ENCODE measurements around the gene PPL.

DNA sequence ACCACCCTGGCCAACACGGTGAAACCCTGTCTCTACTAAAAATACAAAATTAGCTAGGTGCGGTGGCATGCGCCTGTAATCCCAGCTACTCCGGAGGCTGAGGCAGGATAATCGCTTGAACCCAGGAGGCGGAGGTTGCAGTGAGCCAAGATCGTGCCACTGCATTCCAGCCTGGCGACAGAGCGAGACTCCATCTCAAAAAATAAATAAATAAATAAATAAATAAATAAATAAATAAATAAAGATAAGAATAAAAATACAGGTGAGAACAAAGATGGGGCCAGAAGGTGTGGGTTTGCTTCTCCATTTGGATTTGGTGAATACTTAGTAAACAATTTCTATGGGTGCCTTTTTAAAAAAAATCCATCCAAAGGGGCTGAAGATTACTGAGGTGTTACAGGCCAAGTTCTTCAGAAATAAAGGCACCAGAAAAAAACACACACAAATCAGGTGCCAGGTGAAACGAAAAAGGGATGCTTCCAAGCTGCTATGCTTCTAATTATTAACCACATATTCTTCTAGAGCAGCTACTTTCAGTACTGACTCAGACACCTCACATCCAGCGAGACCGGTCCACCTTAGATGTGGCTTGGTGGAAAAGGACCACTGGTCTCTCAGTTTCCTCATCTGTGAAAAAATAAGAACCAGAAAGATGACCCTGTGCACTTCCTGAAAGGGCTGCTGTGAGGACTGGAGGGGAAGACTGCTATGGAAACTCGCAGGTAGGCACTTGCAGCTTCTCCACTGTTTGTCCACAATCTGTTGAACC lies 99.0 kb downstream of the PPL start:
- TF ChIP-seq, protein P1, sequence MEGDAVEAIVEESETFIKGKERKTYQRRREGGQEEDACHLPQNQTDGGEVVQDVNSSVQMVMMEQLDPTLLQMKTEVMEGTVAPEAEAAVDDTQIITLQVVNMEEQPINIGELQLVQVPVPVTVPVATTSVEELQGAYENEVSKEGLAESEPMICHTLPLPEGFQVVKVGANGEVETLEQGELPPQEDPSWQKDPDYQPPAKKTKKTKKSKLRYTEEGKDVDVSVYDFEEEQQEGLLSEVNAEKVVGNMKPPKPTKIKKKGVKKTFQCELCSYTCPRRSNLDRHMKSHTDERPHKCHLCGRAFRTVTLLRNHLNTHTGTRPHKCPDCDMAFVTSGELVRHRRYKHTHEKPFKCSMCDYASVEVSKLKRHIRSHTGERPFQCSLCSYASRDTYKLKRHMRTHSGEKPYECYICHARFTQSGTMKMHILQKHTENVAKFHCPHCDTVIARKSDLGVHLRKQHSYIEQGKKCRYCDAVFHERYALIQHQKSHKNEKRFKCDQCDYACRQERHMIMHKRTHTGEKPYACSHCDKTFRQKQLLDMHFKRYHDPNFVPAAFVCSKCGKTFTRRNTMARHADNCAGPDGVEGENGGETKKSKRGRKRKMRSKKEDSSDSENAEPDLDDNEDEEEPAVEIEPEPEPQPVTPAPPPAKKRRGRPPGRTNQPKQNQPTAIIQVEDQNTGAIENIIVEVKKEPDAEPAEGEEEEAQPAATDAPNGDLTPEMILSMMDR (IDR thresholded peaks at IDR 0.05): no peak
- TF ChIP-seq POLR2A (IDR thresholded peaks at IDR 0.05): no peak

All from tibial nerve (tissue), 3 donors.